NCI-H2227 (cell line): Measurements from ENCODE around the gene PSME1.

ENCODE experiments used
- DNase-seq: peaks from one replicate; lab custom pipeline; 2025; ENCODE audit not compliant: unreplicated experiment; lab: John Stamatoyannopoulos, UW

Gene PSME1

GRCh38 chr14:24187539-24187915 lies 51.5 kb downstream of the PSME1 start:
- no peak for DNase-seq
